BE2C (cell line): ENCODE results near the gene XPC.
"Not testable (repeated sequence)": the region's sequence is repeated elsewhere in the genome, so short reads cannot be mapped to it uniquely, and the experiment has no call there.

ENCODE experiments used
- DNase-seq: peaks from one replicate; pipeline ENCODE4 v3.0.0-alpha.2; 2020
- H3K27me3 ChIP-seq: fragments of 250-450 bp; sonication (Bioruptor Pico); 2 replicates; pipeline ENCODE4 v1.5.1; 2020; ENCODE audit warnings: mild to moderate bottlenecking
- H3K36me3 ChIP-seq: fragments of 250-450 bp; sonication (Bioruptor Pico); 2 replicates; pipeline ENCODE4 v1.5.1; 2020; ENCODE audit warnings: mild to moderate bottlenecking
- H3K4me1 ChIP-seq: fragments of 250-450 bp; sonication (Bioruptor Pico); 2 replicates; pipeline ENCODE4 v1.5.1; 2020
- H3K4me3 ChIP-seq: 2 replicates; pipeline ENCODE4 v1.5.1; 2011; ENCODE audit warnings: low read depth, low read length
- H3K9me3 ChIP-seq: fragments of 250-450 bp; sonication (Bioruptor Pico); 2 replicates; pipeline ENCODE4 v1.5.1; 2020
- TF ChIP-seq, protein P1 (sequence below): IDR thresholded peaks from 2 replicates; pipeline ENCODE4 v1.5.1; 2012; ENCODE audit warnings: mild to moderate bottlenecking, low read depth, low read length

XPC gene

DNA sequence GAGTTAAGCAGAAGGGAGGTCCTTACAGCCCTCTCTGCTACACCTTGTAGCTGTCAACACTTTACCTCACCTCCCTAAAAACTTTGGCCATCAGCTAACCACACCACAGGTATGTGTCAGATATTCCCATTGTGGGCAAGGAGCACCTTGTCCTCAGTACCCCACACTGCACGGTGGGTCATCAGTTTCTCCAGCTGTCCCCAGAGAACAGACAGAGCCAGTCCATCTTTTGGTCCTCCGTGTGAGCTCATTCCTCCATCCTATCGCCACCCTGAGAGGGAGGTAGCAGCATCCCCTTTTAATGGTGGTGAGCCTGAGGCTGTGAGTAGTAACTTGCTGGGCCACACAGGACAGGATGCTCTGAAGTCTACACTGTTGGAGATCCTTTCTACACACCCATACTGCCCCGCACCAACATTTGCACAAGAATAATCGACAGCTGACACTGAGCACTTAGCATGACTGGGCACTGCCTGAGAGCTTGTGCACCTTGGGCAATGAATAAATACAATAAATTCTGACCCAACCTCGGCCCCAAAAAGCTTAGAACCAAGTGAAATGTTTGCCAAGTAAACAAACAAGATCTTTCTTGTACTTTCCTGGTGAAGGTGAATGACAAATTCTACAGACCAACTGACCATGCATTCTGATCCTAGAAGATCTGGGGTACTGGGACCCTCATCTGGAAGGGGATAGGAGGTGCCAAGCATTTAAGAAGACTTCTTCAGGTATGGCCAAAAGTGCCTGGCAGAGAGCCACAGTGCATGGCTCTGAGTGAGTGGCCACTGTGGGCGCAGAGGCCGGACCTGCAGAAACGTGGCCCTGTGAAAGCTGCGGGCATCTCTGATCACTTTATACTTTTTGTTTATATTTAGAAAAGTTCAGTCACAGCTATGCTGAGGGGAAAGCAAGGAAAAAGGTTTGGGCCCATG, 60.7 kb downstream of the XPC start:
- Histone ChIP-seq H3K9me3 (no peaks in the 10 kb centered on the region), H3K36me3 (no peaks in the 10 kb centered on the region; the same call in 1 of the 2 replicates), H3K4me3 (no peak overlapping the region), H3K27me3 (no peaks in the 10 kb centered on the region), H3K4me1 (no peaks in the 10 kb centered on the region)
- TF ChIP-seq, protein P1, sequence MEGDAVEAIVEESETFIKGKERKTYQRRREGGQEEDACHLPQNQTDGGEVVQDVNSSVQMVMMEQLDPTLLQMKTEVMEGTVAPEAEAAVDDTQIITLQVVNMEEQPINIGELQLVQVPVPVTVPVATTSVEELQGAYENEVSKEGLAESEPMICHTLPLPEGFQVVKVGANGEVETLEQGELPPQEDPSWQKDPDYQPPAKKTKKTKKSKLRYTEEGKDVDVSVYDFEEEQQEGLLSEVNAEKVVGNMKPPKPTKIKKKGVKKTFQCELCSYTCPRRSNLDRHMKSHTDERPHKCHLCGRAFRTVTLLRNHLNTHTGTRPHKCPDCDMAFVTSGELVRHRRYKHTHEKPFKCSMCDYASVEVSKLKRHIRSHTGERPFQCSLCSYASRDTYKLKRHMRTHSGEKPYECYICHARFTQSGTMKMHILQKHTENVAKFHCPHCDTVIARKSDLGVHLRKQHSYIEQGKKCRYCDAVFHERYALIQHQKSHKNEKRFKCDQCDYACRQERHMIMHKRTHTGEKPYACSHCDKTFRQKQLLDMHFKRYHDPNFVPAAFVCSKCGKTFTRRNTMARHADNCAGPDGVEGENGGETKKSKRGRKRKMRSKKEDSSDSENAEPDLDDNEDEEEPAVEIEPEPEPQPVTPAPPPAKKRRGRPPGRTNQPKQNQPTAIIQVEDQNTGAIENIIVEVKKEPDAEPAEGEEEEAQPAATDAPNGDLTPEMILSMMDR = no peak
- DNase-seq = no peak

DNA sequence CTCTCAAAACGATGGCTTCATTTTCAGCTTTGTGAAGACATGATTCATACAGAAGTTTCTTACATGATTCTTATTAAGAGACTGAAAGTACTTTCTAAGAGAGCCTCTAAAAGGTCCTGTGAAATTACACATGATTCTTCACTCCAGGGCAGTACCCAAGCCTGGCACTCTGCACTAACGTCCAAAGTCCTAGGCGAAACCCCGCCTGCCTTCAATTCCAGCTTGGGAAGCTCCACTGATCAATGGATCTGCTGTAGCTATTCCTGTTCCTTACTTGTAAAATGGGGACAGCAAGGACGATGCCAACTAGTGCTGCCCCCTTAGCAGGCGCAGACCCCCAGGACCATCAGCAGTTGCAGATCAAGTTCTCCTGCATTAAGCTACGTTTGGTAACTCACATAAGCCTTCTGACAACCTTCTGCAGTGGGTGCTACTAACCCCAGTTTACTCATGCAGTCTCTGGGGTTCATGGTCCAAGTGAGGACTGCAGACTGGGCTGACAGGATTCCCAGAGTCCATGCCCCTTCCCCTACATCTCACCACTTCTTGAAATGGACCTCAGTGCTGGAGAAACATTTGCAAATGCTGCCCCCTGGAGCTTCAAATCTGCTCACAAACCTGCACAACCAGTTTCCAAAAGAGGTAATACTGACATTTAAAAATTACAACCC, 64.3 kb downstream of the XPC start:
- TF ChIP-seq, protein P1 = peak; percentile 24; the same call in 1 of the 2 replicates
- H3K4me3 ChIP-seq = no peak overlapping the region
- H3K9me3 ChIP-seq = no peaks in the 10 kb centered on the region
- no peaks in the 10 kb centered on the region; the same call in 1 of the 2 replicates for H3K36me3 ChIP-seq
- no peaks in the 10 kb centered on the region for H3K27me3 ChIP-seq
- H3K4me1 ChIP-seq = no peaks in the 10 kb centered on the region
- no peak for DNase-seq

DNA sequence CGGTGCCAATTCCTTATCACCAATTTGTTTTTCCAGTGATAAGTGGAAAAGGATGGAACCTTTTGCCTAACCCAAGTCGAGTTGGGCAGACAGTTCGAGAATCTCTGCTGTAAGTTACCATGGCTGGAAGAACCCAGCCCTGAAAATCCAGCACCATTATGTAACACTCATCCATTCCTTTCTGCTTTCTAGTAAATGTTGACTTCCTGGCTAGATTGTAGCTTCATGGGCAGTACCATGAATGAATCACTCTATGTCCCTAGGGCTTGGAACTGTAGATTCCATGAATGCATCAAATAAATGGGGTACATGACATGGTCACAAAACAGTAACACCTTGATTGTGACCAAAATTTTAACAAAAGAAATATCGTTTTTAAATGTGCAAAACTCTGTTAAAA, 67.7 kb downstream of the XPC start:
- TF ChIP-seq, protein P1 = no peak
- DNase-seq = no peak
- no peaks in the 10 kb centered on the region for H3K4me1 ChIP-seq
- H3K9me3 ChIP-seq = no peaks in the 10 kb centered on the region
- no peaks in the 10 kb centered on the region for H3K27me3 ChIP-seq
- H3K4me3 ChIP-seq = no peak overlapping the region
- H3K36me3 ChIP-seq = no peaks in the 10 kb centered on the region; the same call in 1 of the 2 replicates

GRCh38 chr3:14109821-14110220, 68.6 kb downstream of the XPC start:
- not testable (repeated sequence) for H3K36me3 ChIP-seq, DNase-seq, H3K9me3 ChIP-seq, H3K4me3 ChIP-seq, H3K27me3 ChIP-seq, H3K4me1 ChIP-seq

GRCh38 chr3:14097616-14098391, 80.6 kb downstream of the XPC start:
- no peaks in the 10 kb centered on the region for H3K36me3 ChIP-seq
- H3K4me1 ChIP-seq = no peaks in the 10 kb centered on the region
- H3K4me3 ChIP-seq = no peak overlapping the region
- no peak for DNase-seq
- TF ChIP-seq, protein P1 = no peak
- H3K27me3 ChIP-seq = peaks cover 2% of the 10 kb centered on the region; the same call in 1 of the 2 replicates
- no peaks in the 10 kb centered on the region for H3K9me3 ChIP-seq

GRCh38 chr3:14096742-14097141, 81.7 kb downstream of the XPC start:
- H3K9me3 ChIP-seq = no peaks in the 10 kb centered on the region

More at GRCh38 chr3:14096742-14097141, 81.7 kb downstream of the XPC start:
- DNase-seq = no peak
- Histone ChIP-seq H3K36me3 (no peaks in the 10 kb centered on the region), H3K27me3 (peaks cover 2% of the 10 kb centered on the region; the same call in 1 of the 2 replicates), H3K4me3 (no peak overlapping the region), H3K4me1 (no peaks in the 10 kb centered on the region)
- TF ChIP-seq, protein P1 = no peak
